Natural killer cell (primary cell): ENCODE data around the gene WHRN. TPM values are rescaled to one million over a fixed set of nuclear protein-coding genes. Genes with fewer than 3 reads are reported as not detected.

ENCODE experiments used
- ATAC-seq, 3 donors: fragments of 150-1000 bp in 2 of 3; fragments of 200-7000 bp in 1 of 3; cut with Tn5 transposase; 1 replicate in 1 of 3; 2 replicates in 2 of 3; pipeline ENCODE4 v1.10.0; 2021; ENCODE audit warnings: mild to moderate bottlenecking in 2 of 3, moderate library complexity in 2 of 3
- DNase-seq, 2 donors: peaks; one replicate each; pipeline versions ENCODE4 v3.0.0 to v3.0.0-alpha.2; 2013 to 2021; ENCODE audit warnings: mixed read lengths in 1 of 2
- H3K27ac ChIP-seq: one replicate; pipeline ENCODE4 v1.5.1; 2013; ENCODE audit warnings: mild to moderate bottlenecking, low read length
- H3K27me3 ChIP-seq: one replicate; pipeline ENCODE4 v1.6.1; 2013; ENCODE audit warnings: low read length; ENCODE audit not compliant: control insufficient read depth, insufficient read depth
- H3K36me3 ChIP-seq: one replicate; pipeline ENCODE4 v1.6.1; 2013; ENCODE audit warnings: low read length; ENCODE audit not compliant: control insufficient read depth, insufficient read depth
- H3K4me1 ChIP-seq: one replicate; pipeline ENCODE4 v1.6.1; 2013; ENCODE audit warnings: low read length; ENCODE audit not compliant: control insufficient read depth, insufficient read depth
- H3K4me3 ChIP-seq: one replicate; pipeline ENCODE4 v1.5.1; 2013; ENCODE audit warnings: low read length
- H3K9me3 ChIP-seq: one replicate; pipeline ENCODE4 v1.6.1; 2013; ENCODE audit warnings: low read length; ENCODE audit not compliant: control insufficient read depth, insufficient read depth
- H3K27ac Mint-ChIP-seq, 2 donors: one replicate each; pipeline ENCODE4 v1.8.0; 2022; ENCODE audit warnings: mild to moderate bottlenecking in 2 of 2, mixed read lengths in 2 of 2, moderate library complexity in 1 of 2
- H3K27me3 Mint-ChIP-seq, 2 donors: one replicate each; pipeline ENCODE4 v1.8.0; 2022; ENCODE audit warnings: low read depth in 2 of 2, mixed read lengths in 2 of 2
- H3K36me3 Mint-ChIP-seq: one replicate; pipeline ENCODE4 v1.8.0; 2022; ENCODE audit warnings: mixed read lengths
- H3K4me1 Mint-ChIP-seq, 2 donors: one replicate each; pipeline ENCODE4 v1.8.0; 2022; ENCODE audit warnings: mixed read lengths in 2 of 2
- H3K4me3 Mint-ChIP-seq: one replicate; pipeline ENCODE4 v1.8.0; 2022; ENCODE audit warnings: mild to moderate bottlenecking, moderate library complexity, mixed read lengths
- H3K9me3 Mint-ChIP-seq, 2 donors: one replicate each; pipeline ENCODE4 v1.8.0; 2022; ENCODE audit warnings: mixed read lengths in 2 of 2
- WGBS: methylation state at CpG from one replicate; pipeline ENCODE4 v1.1.7; 2013; ENCODE audit warnings: missing lambda C conversion rate; ENCODE audit not compliant: insufficient coverage; 5-methylcytosine and 5-hydroxymethylcytosine counted together
- intact Hi-C: fragments of 100-400 bp; cut with micrococcal nuclease; formaldehyde crosslinking; loops from one replicate; pipeline ENCODE4 v1.14.2; 2022
- total RNA-seq, 4 donors: library from RNA; stranded (reverse); fragments of 120-200 nt in 1 of 4; gene quantifications; one replicate each; pipeline versions ENCODE4 v1.2.3 to v1.2.4, GENCODE V29; 2013 to 2022
- TF ChIP-seq, protein P1 (sequence below): fragments of 200-600 bp; IDR thresholded peaks from one replicate; pipeline ENCODE4 v1.8.0; 2022; ENCODE audit warnings: antibody characterized with exemption

WHRN gene
- total RNA-seq, 3 donors from 2014 or later (not counting 1 experiment from before 2014, with no cell fraction given) = 29.8 to 90.6 (median 36.8) TPM

GRCh38 chr9:114497727-114498382, 7.4 kb downstream of the WHRN start:
- TF ChIP-seq, protein P1, sequence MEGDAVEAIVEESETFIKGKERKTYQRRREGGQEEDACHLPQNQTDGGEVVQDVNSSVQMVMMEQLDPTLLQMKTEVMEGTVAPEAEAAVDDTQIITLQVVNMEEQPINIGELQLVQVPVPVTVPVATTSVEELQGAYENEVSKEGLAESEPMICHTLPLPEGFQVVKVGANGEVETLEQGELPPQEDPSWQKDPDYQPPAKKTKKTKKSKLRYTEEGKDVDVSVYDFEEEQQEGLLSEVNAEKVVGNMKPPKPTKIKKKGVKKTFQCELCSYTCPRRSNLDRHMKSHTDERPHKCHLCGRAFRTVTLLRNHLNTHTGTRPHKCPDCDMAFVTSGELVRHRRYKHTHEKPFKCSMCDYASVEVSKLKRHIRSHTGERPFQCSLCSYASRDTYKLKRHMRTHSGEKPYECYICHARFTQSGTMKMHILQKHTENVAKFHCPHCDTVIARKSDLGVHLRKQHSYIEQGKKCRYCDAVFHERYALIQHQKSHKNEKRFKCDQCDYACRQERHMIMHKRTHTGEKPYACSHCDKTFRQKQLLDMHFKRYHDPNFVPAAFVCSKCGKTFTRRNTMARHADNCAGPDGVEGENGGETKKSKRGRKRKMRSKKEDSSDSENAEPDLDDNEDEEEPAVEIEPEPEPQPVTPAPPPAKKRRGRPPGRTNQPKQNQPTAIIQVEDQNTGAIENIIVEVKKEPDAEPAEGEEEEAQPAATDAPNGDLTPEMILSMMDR = no peak
- H3K9me3 ChIP-seq = no peaks in the 10 kb centered on the region
- H3K4me1 Mint-ChIP-seq = peaks cover 9 to 22% of the 10 kb centered on the region in 2 donors
- WGBS = 72% methylated on average over 7 of the region's 7 CpGs
- H3K27me3 Mint-ChIP-seq = peaks cover 13 to 21% of the 10 kb centered on the region in 2 donors
- DNase-seq (peak in 1 of 2 donors; percentile 50), ATAC-seq (peak in 1 of 3 donors; percentile 36)
- no peak overlapping the region for H3K27ac ChIP-seq
- H3K27ac Mint-ChIP-seq = no peak overlapping the region
- no peaks in the 10 kb centered on the region for H3K36me3 ChIP-seq
- intact Hi-C loops = no loop called here
- no peaks in the 10 kb centered on the region for H3K36me3 Mint-ChIP-seq
- H3K9me3 Mint-ChIP-seq = no peaks in the 10 kb centered on the region
- H3K4me1 ChIP-seq = peaks cover 8% of the 10 kb centered on the region
- no peaks in the 10 kb centered on the region for H3K27me3 ChIP-seq
- H3K4me3 ChIP-seq = no peak overlapping the region
- H3K4me3 Mint-ChIP-seq = no peak overlapping the region

DNA sequence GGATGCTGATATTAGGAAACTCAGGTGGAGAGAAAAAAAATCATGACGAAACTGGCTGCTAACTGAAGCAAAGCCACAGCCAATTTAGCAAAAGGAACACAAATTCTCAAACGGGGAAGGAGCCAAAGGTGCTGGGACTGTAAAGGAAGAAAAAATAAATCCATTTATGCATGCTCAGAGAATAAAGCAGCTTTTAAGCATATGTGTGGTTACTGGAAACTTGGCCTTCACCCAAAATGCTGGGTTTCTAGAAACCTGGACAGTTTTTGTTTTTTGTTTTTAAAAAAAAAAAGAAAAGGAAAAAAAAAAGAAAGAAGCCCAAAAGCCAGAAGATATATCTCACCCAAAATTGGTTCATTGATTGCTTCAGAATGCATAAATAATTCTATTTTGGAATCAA, 8.0 kb downstream of the WHRN start:
- DNase-seq = peak in 1 of 2 donors; percentile 51
- no peaks in the 10 kb centered on the region for H3K36me3 ChIP-seq
- H3K27me3 ChIP-seq = no peaks in the 10 kb centered on the region
- H3K9me3 ChIP-seq = no peaks in the 10 kb centered on the region
- H3K4me3 Mint-ChIP-seq = no peak overlapping the region
- H3K36me3 Mint-ChIP-seq = no peaks in the 10 kb centered on the region
- H3K4me3 ChIP-seq = no peak overlapping the region
- H3K27me3 Mint-ChIP-seq = peaks cover 13 to 21% of the 10 kb centered on the region in 2 donors
- H3K4me1 ChIP-seq = peaks cover 8% of the 10 kb centered on the region
- intact Hi-C loops = no loop called here
- H3K27ac Mint-ChIP-seq = no peak overlapping the region
- H3K27ac ChIP-seq = no peak overlapping the region
- no peaks in the 10 kb centered on the region for H3K9me3 Mint-ChIP-seq
- ATAC-seq = no peak
- TF ChIP-seq, protein P1 = no peak
- H3K4me1 Mint-ChIP-seq = peaks cover 3 to 18% of the 10 kb centered on the region in 2 donors
- WGBS = 44% methylated on average over 2 of the region's 2 CpGs

DNA sequence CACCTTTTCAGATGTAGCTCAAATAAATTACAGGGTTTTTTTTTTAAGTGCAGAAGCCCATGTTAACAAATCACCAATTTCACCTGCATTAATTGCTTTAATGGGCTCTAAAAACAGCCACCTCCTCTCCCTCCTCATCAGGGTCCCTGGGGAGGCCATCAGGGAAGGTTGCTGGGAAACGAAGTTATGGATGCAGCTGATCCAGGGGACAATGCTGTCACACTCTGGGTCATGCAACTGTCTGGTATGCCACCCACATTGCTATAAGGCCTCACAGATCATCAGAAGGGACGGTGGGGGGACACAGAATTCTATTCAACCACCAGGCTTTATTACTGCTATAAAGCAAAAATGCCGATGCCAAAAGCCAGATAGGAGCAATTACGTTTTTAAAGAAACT, 9.3 kb downstream of the WHRN start:
- Mint-ChIP-seq H3K9me3 (no peaks in the 10 kb centered on the region), H3K4me1 (peaks cover 0 to 16% of the 10 kb centered on the region in 2 donors), H3K27ac (no peak overlapping the region), H3K36me3 (no peaks in the 10 kb centered on the region), H3K4me3 (no peak overlapping the region), H3K27me3 (peaks cover 13 to 21% of the 10 kb centered on the region in 2 donors)
- WGBS = 92% methylated on average over 2 of the region's 4 CpGs
- Histone ChIP-seq H3K27ac (no peak overlapping the region), H3K4me1 (peaks cover 8% of the 10 kb centered on the region), H3K4me3 (no peak overlapping the region), H3K9me3 (no peaks in the 10 kb centered on the region), H3K36me3 (no peaks in the 10 kb centered on the region), H3K27me3 (no peaks in the 10 kb centered on the region)
- no peak for ATAC-seq
- TF ChIP-seq, protein P1 = no peak
- DNase-seq = no peak
- intact Hi-C loops = no loop called here
